GM21526 (cell line): ENCODE data around the gene EMILIN3.

Experiments used
- ATAC-seq: cut with Tn5 transposase; IDR thresholded peaks from one replicate; pipeline ENCODE4 v1.9.1; 2021; ENCODE audit warnings: moderate library complexity; ENCODE audit not compliant: unreplicated experiment, low FRiP score

Gene EMILIN3

GRCh38 chr20:41366546-41367392 is at the start of gene EMILIN3:
Gene EMILIN3, minus strand, starts transcription at chr20:41366818. Its CDS starts 184 bp downstream, at chr20:41366634.
- ATAC-seq, result no peak

- no peak for ATAC-seq
Observed at GRCh38 chr20:41415191-41415590, 48.6 kb upstream of the EMILIN3 start.

- no peak for ATAC-seq
Observed at GRCh38 chr20:41413169-41413568, 46.6 kb upstream of the EMILIN3 start.

- no peak for ATAC-seq
Observed at GRCh38 chr20:41412324-41413120, 45.9 kb upstream of the EMILIN3 start.

GRCh38 chr20:41411391-41411847 is 44.8 kb upstream of the EMILIN3 start:
- no peak for ATAC-seq

- no peak for ATAC-seq
Observed at GRCh38 chr20:41408986-41409385, 42.4 kb upstream of the EMILIN3 start.

GRCh38 chr20:41408156-41408794 is 41.7 kb upstream of the EMILIN3 start:
- peak; percentile 59 for ATAC-seq

GRCh38 chr20:41407607-41408006 is 41.0 kb upstream of the EMILIN3 start:
- ATAC-seq, result no peak

GRCh38 chr20:41406896-41407444 is 40.4 kb upstream of the EMILIN3 start:
- no peak for ATAC-seq

GRCh38 chr20:41406353-41406752 is 39.7 kb upstream of the EMILIN3 start:
- ATAC-seq, result no peak

GRCh38 chr20:41405436-41405835 is 38.8 kb upstream of the EMILIN3 start:
- no peak for ATAC-seq

- ATAC-seq, result no peak
Observed at GRCh38 chr20:41403604-41404003, 37.0 kb upstream of the EMILIN3 start.

GRCh38 chr20:41398408-41398807 is 31.8 kb upstream of the EMILIN3 start:
- no peak for ATAC-seq

- ATAC-seq, result no peak
Observed at GRCh38 chr20:41395667-41396664, 29.3 kb upstream of the EMILIN3 start.

- no peak for ATAC-seq
Observed at GRCh38 chr20:41394931-41395666, 28.5 kb upstream of the EMILIN3 start.

- ATAC-seq, result no peak
Observed at GRCh38 chr20:41394081-41394480, 27.5 kb upstream of the EMILIN3 start.

- ATAC-seq, result no peak
Observed at GRCh38 chr20:41393705-41394066, 27.1 kb upstream of the EMILIN3 start.

- ATAC-seq, result no peak
Observed at GRCh38 chr20:41392871-41393704, 26.5 kb upstream of the EMILIN3 start.
